GM12892 (cell line): ENCODE results near the gene ZDHHC13.

Experiments
- POLR2A ChIP-seq: IDR thresholded peaks from 2 replicates; pipeline ENCODE4 v1.6.1; 2011; ENCODE audit warnings: low read depth, low read length, control low read depth
- POLR2AphosphoS5 ChIP-seq: IDR thresholded peaks from 2 replicates; pipeline ENCODE4 v1.6.1; 2011; ENCODE audit warnings: low read depth, low read length, control low read depth

DNA sequence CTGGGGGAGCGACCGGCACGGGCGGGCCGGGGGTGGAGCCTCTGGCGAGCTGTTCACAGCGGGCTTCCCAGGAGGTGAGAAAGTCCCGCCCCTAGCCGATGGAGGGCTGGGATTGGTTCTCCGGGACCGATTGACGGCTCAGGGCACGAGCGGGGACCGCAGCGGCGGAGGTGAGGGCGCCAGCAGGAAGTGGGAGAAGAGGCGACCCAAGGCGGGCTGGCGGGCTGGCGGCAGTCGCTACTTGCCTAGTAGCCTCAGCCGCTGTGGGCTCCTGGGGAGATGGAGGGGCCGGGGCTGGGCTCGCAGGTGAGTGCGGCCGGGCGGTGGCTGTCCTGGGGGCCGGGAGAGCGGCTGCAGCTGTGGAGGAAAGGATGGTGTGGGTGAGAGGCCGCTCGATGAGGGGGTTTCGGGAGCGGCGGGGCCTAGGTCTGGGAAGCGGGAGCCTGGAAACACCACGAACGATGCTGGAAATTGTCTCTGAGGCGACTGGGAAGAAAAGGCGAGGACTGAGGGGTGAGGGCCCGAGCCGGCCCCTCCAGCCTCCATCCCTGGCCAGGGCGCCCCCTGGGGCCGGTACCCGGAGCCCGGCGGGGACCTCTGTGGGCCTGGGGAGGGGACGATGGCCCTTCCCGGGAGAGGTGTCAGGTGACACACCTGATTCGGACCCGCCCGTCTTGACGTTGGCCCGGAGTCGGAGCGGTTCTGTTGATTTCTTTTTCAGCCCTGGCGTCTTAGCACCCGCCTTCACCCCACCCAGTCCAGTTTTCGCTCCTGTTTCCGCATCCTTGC is at the start of gene ZDHHC13:
- TF ChIP-seq POLR2AphosphoS5 (peak; percentile 59), POLR2A (peak; percentile 90)
